Ishikawa (cell line): ENCODE data around the gene CCDC69.

Experiments used
- EGR1 ChIP-seq: IDR thresholded peaks from 2 replicates; pipeline ENCODE4 v1.6.1; 2012
- EP300 ChIP-seq: IDR thresholded peaks from 2 replicates; pipeline ENCODE4 v1.6.1; 2012; ENCODE audit warnings: borderline replicate concordance
- NFIC ChIP-seq: IDR thresholded peaks from 2 replicates; pipeline ENCODE4 v1.6.1; 2012
- RAD21 ChIP-seq: IDR thresholded peaks from 2 replicates; pipeline ENCODE4 v1.6.1; 2012; ENCODE audit warnings: low read depth
- TAF1 ChIP-seq: IDR thresholded peaks from 2 replicates; pipeline ENCODE4 v1.6.1; 2012; ENCODE audit warnings: low read depth, mild to moderate bottlenecking
- YY1 ChIP-seq: IDR thresholded peaks from 2 replicates; pipeline ENCODE4 v1.6.1; 2012; ENCODE audit warnings: low read depth
- TF ChIP-seq, protein P1 (sequence below): IDR thresholded peaks from 2 replicates; pipeline ENCODE4 v1.6.1; 2012; ENCODE audit warnings: low read depth, mild to moderate bottlenecking
- TF ChIP-seq, protein P2 (sequence below): IDR thresholded peaks from 2 replicates; pipeline ENCODE4 v1.6.1; 2012

DNA sequence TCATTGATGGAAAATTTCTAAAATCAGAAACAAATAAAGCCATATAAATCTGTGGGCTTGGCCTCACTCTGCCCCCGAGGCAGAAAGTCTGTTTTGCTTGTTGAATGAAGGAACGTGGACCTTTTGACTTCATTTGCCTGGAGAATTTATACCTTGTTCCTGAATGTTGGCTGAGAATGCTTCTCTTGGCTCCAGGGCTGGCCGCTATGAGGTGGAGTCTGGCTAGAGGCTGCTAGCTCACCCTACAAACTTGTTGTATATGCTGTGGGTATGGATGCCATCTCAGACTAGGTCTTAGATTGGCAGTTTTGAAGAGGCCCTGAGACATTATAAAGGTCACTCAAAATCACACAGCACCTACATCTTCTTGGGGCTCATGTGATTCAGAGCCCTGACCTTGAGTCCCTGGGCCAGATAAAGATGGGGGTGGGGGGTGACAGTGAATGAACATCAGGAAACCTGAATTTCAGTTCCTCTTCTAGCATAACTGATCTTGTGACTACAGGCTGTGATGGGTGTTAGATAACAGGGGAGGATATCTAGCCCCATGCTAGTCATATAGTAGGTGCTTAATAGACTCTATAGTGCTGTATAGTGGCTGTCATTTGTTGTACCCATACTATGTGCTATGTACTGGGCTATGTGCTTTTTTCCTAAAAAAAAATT lies 31.9 kb upstream of the CCDC69 start:
- TF ChIP-seq, protein P1, sequence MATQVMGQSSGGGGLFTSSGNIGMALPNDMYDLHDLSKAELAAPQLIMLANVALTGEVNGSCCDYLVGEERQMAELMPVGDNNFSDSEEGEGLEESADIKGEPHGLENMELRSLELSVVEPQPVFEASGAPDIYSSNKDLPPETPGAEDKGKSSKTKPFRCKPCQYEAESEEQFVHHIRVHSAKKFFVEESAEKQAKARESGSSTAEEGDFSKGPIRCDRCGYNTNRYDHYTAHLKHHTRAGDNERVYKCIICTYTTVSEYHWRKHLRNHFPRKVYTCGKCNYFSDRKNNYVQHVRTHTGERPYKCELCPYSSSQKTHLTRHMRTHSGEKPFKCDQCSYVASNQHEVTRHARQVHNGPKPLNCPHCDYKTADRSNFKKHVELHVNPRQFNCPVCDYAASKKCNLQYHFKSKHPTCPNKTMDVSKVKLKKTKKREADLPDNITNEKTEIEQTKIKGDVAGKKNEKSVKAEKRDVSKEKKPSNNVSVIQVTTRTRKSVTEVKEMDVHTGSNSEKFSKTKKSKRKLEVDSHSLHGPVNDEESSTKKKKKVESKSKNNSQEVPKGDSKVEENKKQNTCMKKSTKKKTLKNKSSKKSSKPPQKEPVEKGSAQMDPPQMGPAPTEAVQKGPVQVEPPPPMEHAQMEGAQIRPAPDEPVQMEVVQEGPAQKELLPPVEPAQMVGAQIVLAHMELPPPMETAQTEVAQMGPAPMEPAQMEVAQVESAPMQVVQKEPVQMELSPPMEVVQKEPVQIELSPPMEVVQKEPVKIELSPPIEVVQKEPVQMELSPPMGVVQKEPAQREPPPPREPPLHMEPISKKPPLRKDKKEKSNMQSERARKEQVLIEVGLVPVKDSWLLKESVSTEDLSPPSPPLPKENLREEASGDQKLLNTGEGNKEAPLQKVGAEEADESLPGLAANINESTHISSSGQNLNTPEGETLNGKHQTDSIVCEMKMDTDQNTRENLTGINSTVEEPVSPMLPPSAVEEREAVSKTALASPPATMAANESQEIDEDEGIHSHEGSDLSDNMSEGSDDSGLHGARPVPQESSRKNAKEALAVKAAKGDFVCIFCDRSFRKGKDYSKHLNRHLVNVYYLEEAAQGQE: no peak
- TF ChIP-seq RAD21: no peak
- TF ChIP-seq, protein P2, sequence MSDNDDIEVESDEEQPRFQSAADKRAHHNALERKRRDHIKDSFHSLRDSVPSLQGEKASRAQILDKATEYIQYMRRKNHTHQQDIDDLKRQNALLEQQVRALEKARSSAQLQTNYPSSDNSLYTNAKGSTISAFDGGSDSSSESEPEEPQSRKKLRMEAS: no peak
- no peak for TF ChIP-seq TAF1
- TF ChIP-seq NFIC: no peak
- no peak for TF ChIP-seq EGR1
- no peak for TF ChIP-seq EP300
- no peak for TF ChIP-seq YY1
